Liver (tissue), 9 donors: ENCODE measurements around the gene CMIP. TPM values are rescaled to one million over a fixed set of nuclear protein-coding genes. Genes with fewer than 3 reads are reported as not detected.

ENCODE experiments used
- DNase-seq: peaks from one replicate; pipeline ENCODE4 v3.0.0-alpha.2; 2017; ENCODE audit warnings: low spot score
- H3K27ac ChIP-seq, 2 donors: one replicate each; pipeline ENCODE4 v1.7.0; 2013; ENCODE audit warnings: inconsistent platforms in 2 of 2, low read length in 2 of 2, control low read depth in 1 of 2, low read depth in 1 of 2, mild to moderate bottlenecking in 1 of 2
- H3K27me3 ChIP-seq, 4 donors: one replicate each; pipeline versions ENCODE4 v1.6.1 to v1.7.0; 2013; ENCODE audit warnings: low read length in 3 of 4, inconsistent platforms in 1 of 4, mild to moderate bottlenecking in 1 of 4, moderate library complexity in 1 of 4; ENCODE audit not compliant: control insufficient read depth in 4 of 4, insufficient read depth in 4 of 4
- H3K36me3 ChIP-seq, 4 donors: one replicate each; pipeline versions ENCODE4 v1.6.1 to v1.7.0; 2013; ENCODE audit warnings: low read length in 3 of 4, mild to moderate bottlenecking in 3 of 4, low read depth in 1 of 4, moderate library complexity in 1 of 4; ENCODE audit not compliant: control insufficient read depth in 4 of 4, insufficient read depth in 3 of 4
- H3K4me1 ChIP-seq, 4 donors: one replicate each; pipeline versions ENCODE4 v1.6.1 to v1.7.0; 2013; ENCODE audit warnings: low read length in 3 of 4, mild to moderate bottlenecking in 3 of 4, moderate library complexity in 1 of 4; ENCODE audit not compliant: control insufficient read depth in 4 of 4, insufficient read depth in 4 of 4
- H3K4me3 ChIP-seq, 3 donors: one replicate each; pipeline versions ENCODE4 v1.6.1 to v1.7.0; 2013; ENCODE audit warnings: low read length in 3 of 3, control low read depth in 1 of 3, low read depth in 1 of 3, mild to moderate bottlenecking in 1 of 3
- H3K9ac ChIP-seq, 2 donors: one replicate each; pipeline ENCODE4 v1.7.0; 2013; ENCODE audit warnings: low read length in 2 of 2, mild to moderate bottlenecking in 2 of 2, moderate library complexity in 2 of 2, control low read depth in 1 of 2, low read depth in 1 of 2
- H3K9me3 ChIP-seq, 4 donors: one replicate each; pipeline versions ENCODE4 v1.6.1 to v1.7.0; 2013; ENCODE audit warnings: low read length in 3 of 4; ENCODE audit not compliant: control insufficient read depth in 4 of 4
- EGR1 ChIP-seq, 2 donors: IDR thresholded peaks; 2 replicates each; pipeline ENCODE4 v1.6.1; 2016 to 2018; ENCODE audit warnings: antibody characterized with exemption in 2 of 2, low read depth in 2 of 2
- FOXA2 ChIP-seq: IDR thresholded peaks from 2 replicates; pipeline ENCODE4 v1.6.1; 2016; ENCODE audit warnings: antibody characterized with exemption
- GABPA ChIP-seq, 2 donors: IDR thresholded peaks in 1 of 2; conservative IDR thresholded peaks in 1 of 2; 2 replicates each; pipeline ENCODE4 v1.6.1; 2016; ENCODE audit warnings: antibody characterized with exemption in 2 of 2, mild to moderate bottlenecking in 1 of 2, moderate library complexity in 1 of 2
- HNF4A ChIP-seq, 2 donors: conservative IDR thresholded peaks; 2 replicates each; pipeline ENCODE4 v1.6.1; 2016; ENCODE audit warnings: antibody characterized with exemption in 2 of 2, mild to moderate bottlenecking in 2 of 2
- HNF4G ChIP-seq: IDR thresholded peaks from 2 replicates; pipeline ENCODE4 v1.6.1; 2016; ENCODE audit warnings: antibody characterized with exemption
- JUND ChIP-seq, 2 donors: IDR thresholded peaks; 2 replicates each; pipeline ENCODE4 v1.6.1; 2016; ENCODE audit warnings: antibody characterized with exemption in 2 of 2
- NR2F2 ChIP-seq: IDR thresholded peaks from 2 replicates; pipeline ENCODE4 v1.6.1; 2016; ENCODE audit warnings: antibody characterized with exemption
- RAD21 ChIP-seq, 2 donors: IDR thresholded peaks; 2 replicates each; pipeline ENCODE4 v1.6.1; 2016; ENCODE audit warnings: antibody characterized with exemption in 2 of 2, mild to moderate bottlenecking in 2 of 2
- RXRA ChIP-seq, 2 donors: IDR thresholded peaks; 2 replicates each; pipeline ENCODE4 v1.6.1; 2017 to 2018; ENCODE audit warnings: antibody characterized with exemption in 2 of 2, mild to moderate bottlenecking in 1 of 2
- SP1 ChIP-seq: IDR thresholded peaks from 2 replicates; pipeline ENCODE4 v1.6.1; 2018; ENCODE audit warnings: antibody characterized with exemption, mild to moderate bottlenecking
- YY1 ChIP-seq: IDR thresholded peaks from 2 replicates; pipeline ENCODE4 v1.6.1; 2016; ENCODE audit warnings: antibody characterized with exemption, mild to moderate bottlenecking
- WGBS: extraction: QIAGEN DNeasy Blood & Tissue Kit; methylation state at CpG from one replicate; pipeline ENCODE4 v1.1.7; 2013; 5-methylcytosine and 5-hydroxymethylcytosine counted together
- polyA plus RNA-seq, 2 donors: library from polyadenylated mRNA; stranded (reverse) in 1 of 2; unstranded in 1 of 2; fragments of 200-250 nt in 1 of 2; fragments of >200 nt in 1 of 2; fragmentation: Nextera tagmentation in 1 of 2; extraction: Ambion mirVana in 1 of 2; gene quantifications; one replicate each; pipeline versions ENCODE4 v1.2.1 to v1.2.3, GENCODE V29; 2013 to 2015
- total RNA-seq, 2 donors: library from RNA; depleted of rRNA; stranded (reverse); fragments of >200 nt; gene quantifications; one replicate each; pipeline ENCODE4 v1.2.3, GENCODE V29; 2014
- TF ChIP-seq, protein P1 (sequence below): IDR thresholded peaks from 2 replicates; pipeline ENCODE4 v1.6.1; 2016; ENCODE audit warnings: antibody characterized with exemption
- TF ChIP-seq, protein P2 (sequence below): IDR thresholded peaks from 2 replicates; pipeline ENCODE4 v1.6.1; 2016; ENCODE audit warnings: antibody characterized with exemption
- TF ChIP-seq, protein P3 (sequence below): IDR thresholded peaks from 2 replicates; pipeline ENCODE4 v1.6.1; 2016; ENCODE audit warnings: antibody characterized with exemption
- TF ChIP-seq, protein P4 (sequence below): fragments of 150-350 bp; IDR thresholded peaks from 2 replicates; pipeline ENCODE4 v1.5.1; 2017; ENCODE audit warnings: improper control_type of control experiment, low read depth, low read length; ENCODE audit not compliant: missing input control
- TF ChIP-seq, protein P5 (sequence below): IDR thresholded peaks from 2 replicates; pipeline ENCODE4 v1.6.1; 2016; ENCODE audit warnings: antibody characterized with exemption, mild to moderate bottlenecking
- donor health status: healthy.
- donor health status: healthy.
- donor health status: healthy.
- donor health status: healthy.
- donor health status: healthy.

The CMIP gene
- total and polyA plus RNA-seq, 4 donors, result 1.7 to 15.6 (median 10.1) TPM

DNA sequence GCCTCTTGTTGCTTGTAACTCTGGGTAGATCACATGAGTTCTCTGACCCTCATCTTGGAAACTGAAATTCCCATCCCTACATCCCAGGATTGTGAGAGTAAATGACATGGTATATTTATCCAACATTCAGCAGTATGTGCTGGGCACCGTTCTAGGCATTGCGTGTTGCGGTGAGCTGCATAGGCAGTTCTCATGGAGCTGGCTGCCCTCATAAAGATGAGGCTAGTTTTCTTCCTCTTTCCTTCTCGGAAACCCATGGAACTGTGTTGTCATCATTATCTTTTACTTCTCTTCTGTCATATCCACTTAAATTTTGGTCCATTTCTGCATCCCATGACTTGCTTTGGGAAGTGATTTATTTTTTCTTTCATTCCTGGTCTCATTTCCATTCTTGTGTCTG is 17.2 kb downstream of the CMIP start (continued):
- TF ChIP-seq, protein P1, sequence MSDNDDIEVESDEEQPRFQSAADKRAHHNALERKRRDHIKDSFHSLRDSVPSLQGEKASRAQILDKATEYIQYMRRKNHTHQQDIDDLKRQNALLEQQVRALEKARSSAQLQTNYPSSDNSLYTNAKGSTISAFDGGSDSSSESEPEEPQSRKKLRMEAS, result no peak
- TF ChIP-seq GABPA (IDR thresholded peaks at IDR 0.05 in 1 of 2, conservative IDR thresholded peaks at IDR 0.05 in 1 of 2), result no peak
- TF ChIP-seq SP1, result no peak
- TF ChIP-seq, protein P2, sequence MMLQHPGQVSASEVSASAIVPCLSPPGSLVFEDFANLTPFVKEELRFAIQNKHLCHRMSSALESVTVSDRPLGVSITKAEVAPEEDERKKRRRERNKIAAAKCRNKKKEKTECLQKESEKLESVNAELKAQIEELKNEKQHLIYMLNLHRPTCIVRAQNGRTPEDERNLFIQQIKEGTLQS, result no peak
- no peak for TF ChIP-seq HNF4G
- no peak for TF ChIP-seq NR2F2
- no peak for TF ChIP-seq RAD21 (IDR thresholded peaks at IDR 0.05)

DNA sequence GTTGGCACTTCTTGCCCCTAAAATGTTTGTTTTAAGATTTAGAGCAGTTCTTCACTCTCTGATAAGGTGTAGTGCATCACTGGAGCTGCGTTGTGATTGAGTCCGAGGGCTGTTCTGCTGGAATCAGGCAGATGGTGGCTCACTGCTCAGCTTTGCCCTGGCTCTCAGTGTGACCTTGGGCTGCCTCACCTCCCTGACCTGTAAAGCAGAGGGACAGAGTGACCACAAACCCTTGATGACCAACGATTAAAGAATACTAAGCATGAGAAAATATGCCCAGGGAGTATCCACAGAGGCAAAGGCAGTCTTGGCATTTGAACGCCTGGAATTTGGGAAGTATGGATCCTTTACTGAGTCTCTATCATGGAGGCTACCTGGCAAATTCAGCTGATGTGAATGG is 18.1 kb downstream of the CMIP start:
- Histone ChIP-seq H3K27ac (no peak overlapping the region), H3K9ac (no peak overlapping the region), H3K27me3 (no peaks in the 10 kb centered on the region), H3K4me3 (no peak overlapping the region), H3K4me1 (peaks cover 10 to 45% (median 33%) of the 10 kb centered on the region in 4 donors), H3K36me3 (no peaks in the 10 kb centered on the region), H3K9me3 (no peaks in the 10 kb centered on the region)
- TF ChIP-seq, protein P2, result no peak
- TF ChIP-seq FOXA2 (no peak), YY1 (no peak), GABPA (IDR thresholded peaks at IDR 0.05 in 1 of 2, conservative IDR thresholded peaks at IDR 0.05 in 1 of 2) (no peak), EGR1 (IDR thresholded peaks at IDR 0.05; ENCODE audit: low read depth in 2 of 2) (no peak), RXRA (IDR thresholded peaks at IDR 0.05) (no peak), RAD21 (IDR thresholded peaks at IDR 0.05) (no peak), JUND (IDR thresholded peaks at IDR 0.05) (no peak), HNF4A (conservative IDR thresholded peaks at IDR 0.05) (no peak)
- TF ChIP-seq, protein P3, sequence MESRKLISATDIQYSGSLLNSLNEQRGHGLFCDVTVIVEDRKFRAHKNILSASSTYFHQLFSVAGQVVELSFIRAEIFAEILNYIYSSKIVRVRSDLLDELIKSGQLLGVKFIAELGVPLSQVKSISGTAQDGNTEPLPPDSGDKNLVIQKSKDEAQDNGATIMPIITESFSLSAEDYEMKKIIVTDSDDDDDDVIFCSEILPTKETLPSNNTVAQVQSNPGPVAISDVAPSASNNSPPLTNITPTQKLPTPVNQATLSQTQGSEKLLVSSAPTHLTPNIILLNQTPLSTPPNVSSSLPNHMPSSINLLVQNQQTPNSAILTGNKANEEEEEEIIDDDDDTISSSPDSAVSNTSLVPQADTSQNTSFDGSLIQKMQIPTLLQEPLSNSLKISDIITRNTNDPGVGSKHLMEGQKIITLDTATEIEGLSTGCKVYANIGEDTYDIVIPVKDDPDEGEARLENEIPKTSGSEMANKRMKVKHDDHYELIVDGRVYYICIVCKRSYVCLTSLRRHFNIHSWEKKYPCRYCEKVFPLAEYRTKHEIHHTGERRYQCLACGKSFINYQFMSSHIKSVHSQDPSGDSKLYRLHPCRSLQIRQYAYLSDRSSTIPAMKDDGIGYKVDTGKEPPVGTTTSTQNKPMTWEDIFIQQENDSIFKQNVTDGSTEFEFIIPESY, result no peak
- TF ChIP-seq, protein P4, sequence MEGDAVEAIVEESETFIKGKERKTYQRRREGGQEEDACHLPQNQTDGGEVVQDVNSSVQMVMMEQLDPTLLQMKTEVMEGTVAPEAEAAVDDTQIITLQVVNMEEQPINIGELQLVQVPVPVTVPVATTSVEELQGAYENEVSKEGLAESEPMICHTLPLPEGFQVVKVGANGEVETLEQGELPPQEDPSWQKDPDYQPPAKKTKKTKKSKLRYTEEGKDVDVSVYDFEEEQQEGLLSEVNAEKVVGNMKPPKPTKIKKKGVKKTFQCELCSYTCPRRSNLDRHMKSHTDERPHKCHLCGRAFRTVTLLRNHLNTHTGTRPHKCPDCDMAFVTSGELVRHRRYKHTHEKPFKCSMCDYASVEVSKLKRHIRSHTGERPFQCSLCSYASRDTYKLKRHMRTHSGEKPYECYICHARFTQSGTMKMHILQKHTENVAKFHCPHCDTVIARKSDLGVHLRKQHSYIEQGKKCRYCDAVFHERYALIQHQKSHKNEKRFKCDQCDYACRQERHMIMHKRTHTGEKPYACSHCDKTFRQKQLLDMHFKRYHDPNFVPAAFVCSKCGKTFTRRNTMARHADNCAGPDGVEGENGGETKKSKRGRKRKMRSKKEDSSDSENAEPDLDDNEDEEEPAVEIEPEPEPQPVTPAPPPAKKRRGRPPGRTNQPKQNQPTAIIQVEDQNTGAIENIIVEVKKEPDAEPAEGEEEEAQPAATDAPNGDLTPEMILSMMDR, result no peak
- TF ChIP-seq, protein P5, sequence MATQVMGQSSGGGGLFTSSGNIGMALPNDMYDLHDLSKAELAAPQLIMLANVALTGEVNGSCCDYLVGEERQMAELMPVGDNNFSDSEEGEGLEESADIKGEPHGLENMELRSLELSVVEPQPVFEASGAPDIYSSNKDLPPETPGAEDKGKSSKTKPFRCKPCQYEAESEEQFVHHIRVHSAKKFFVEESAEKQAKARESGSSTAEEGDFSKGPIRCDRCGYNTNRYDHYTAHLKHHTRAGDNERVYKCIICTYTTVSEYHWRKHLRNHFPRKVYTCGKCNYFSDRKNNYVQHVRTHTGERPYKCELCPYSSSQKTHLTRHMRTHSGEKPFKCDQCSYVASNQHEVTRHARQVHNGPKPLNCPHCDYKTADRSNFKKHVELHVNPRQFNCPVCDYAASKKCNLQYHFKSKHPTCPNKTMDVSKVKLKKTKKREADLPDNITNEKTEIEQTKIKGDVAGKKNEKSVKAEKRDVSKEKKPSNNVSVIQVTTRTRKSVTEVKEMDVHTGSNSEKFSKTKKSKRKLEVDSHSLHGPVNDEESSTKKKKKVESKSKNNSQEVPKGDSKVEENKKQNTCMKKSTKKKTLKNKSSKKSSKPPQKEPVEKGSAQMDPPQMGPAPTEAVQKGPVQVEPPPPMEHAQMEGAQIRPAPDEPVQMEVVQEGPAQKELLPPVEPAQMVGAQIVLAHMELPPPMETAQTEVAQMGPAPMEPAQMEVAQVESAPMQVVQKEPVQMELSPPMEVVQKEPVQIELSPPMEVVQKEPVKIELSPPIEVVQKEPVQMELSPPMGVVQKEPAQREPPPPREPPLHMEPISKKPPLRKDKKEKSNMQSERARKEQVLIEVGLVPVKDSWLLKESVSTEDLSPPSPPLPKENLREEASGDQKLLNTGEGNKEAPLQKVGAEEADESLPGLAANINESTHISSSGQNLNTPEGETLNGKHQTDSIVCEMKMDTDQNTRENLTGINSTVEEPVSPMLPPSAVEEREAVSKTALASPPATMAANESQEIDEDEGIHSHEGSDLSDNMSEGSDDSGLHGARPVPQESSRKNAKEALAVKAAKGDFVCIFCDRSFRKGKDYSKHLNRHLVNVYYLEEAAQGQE, result no peak
- WGBS, result 63% methylated on average over 4 of the region's 4 CpGs
- no peak for DNase-seq
